C4-2B (cell line): ENCODE data around the gene RFTN1.

Source experiments
- H3K27ac ChIP-seq: fragments of 450-650 bp; 2 replicates; pipeline ENCODE4 v1.5.1; 2017
- CTCF ChIP-seq: fragments of 450-650 bp; conservative IDR thresholded peaks from 2 replicates; pipeline ENCODE4 v1.5.1; 2017; ENCODE audit warnings: mild to moderate bottlenecking
- ZFX ChIP-seq: fragments of 450-650 bp; IDR thresholded peaks from 2 replicates; pipeline ENCODE4 v1.6.1; 2017

Gene RFTN1

GRCh38 chr3:16476636-16477035 lies 36.9 kb downstream of the RFTN1 start:
- H3K27ac ChIP-seq = no peak overlapping the region
- TF ChIP-seq ZFX (no peak), CTCF (no peak)

- TF ChIP-seq CTCF (no peak), ZFX (no peak)
- H3K27ac ChIP-seq = no peak overlapping the region
Observed at GRCh38 chr3:16475766-16476165, 37.7 kb downstream of the RFTN1 start.

GRCh38 chr3:16474920-16475319 lies 38.6 kb downstream of the RFTN1 start:
- TF ChIP-seq ZFX = no peak
- no peak for TF ChIP-seq CTCF
- H3K27ac ChIP-seq = no peak overlapping the region

- no peak overlapping the region for H3K27ac ChIP-seq
- TF ChIP-seq CTCF (no peak), ZFX (no peak)
Observed at GRCh38 chr3:16474216-16474615, 39.3 kb downstream of the RFTN1 start.

- H3K27ac ChIP-seq = no peak overlapping the region
- TF ChIP-seq ZFX (no peak), CTCF (no peak)
Observed at GRCh38 chr3:16472593-16472992, 40.9 kb downstream of the RFTN1 start.

GRCh38 chr3:16471897-16472296 lies 41.6 kb downstream of the RFTN1 start:
- no peak for TF ChIP-seq CTCF
- no peak for TF ChIP-seq ZFX

GRCh38 chr3:16470590-16470989 lies 42.9 kb downstream of the RFTN1 start:
- no peak for TF ChIP-seq CTCF
- no peak for TF ChIP-seq ZFX
- no peak overlapping the region for H3K27ac ChIP-seq

More at GRCh38 chr3:16471897-16472296, 41.6 kb downstream of the RFTN1 start:
- no peak overlapping the region for H3K27ac ChIP-seq
